Panc1 (cell line): ENCODE data around the gene RAPGEF3. TPM values are rescaled to one million over a fixed set of nuclear protein-coding genes. Genes with fewer than 3 reads are reported as not detected.

Experiments
- ATAC-seq: fragments of 200-7000 bp; cut with Tn5 transposase; 2 replicates; pipeline ENCODE4 v1.9.1; 2020; ENCODE audit warnings: mild to moderate bottlenecking, moderate library complexity
- BruUV-seq: library from RNA; stranded (reverse); fragments of 400-500 nt; replicated peaks from 2 replicates; lab custom pipeline; 2021; lab: Mats Ljungman, UMichigan
- CTCF ChIA-PET: fragments of 300-600 bp; sonication (Branson Sonifier 250); formaldehyde crosslinking; loops from one replicate; lab custom pipeline; 2022; ENCODE audit warnings: antibody characterized with exemption; lab: Charles Lee
- POLR2A ChIA-PET: fragments of 300-600 bp; sonication (Branson Sonifier 250); formaldehyde crosslinking; loops from one replicate; lab custom pipeline; 2022; ENCODE audit warnings: antibody characterized with exemption; lab: Charles Lee
- DNase-seq: peaks from one replicate; pipeline ENCODE4 v3.0.0-alpha.2; 2010; ENCODE audit warnings: low read depth, low spot score
- H3K27ac ChIP-seq: 2 replicates; pipeline ENCODE4 v1.5.1; 2011; ENCODE audit warnings: mild to moderate bottlenecking, low read length, inconsistent platforms
- H3K27me3 ChIP-seq: fragments of 200-500 bp; sonication (Bioruptor generic); 2 replicates; pipeline ENCODE4 v1.6.0; 2014; ENCODE audit warnings: low read length, inconsistent platforms; ENCODE audit not compliant: control insufficient read depth, insufficient read depth
- H3K36me3 ChIP-seq: fragments of 200-500 bp; sonication (Bioruptor generic); 2 replicates; pipeline ENCODE4 v1.5.1; 2014; ENCODE audit warnings: inconsistent platforms, mild to moderate bottlenecking, low read length, moderate library complexity; ENCODE audit not compliant: control insufficient read depth, insufficient read depth
- H3K4me1 ChIP-seq: 2 replicates; pipeline ENCODE4 v1.5.1; 2011; ENCODE audit warnings: inconsistent platforms, mild to moderate bottlenecking, low read length, moderate library complexity; ENCODE audit not compliant: control insufficient read depth, insufficient read depth
- H3K4me3 ChIP-seq, 2 experiments: 2 replicates each; pipeline ENCODE4 v1.5.1; 2011 to 2012; ENCODE audit warnings: low read depth in 2 of 2, low read length in 2 of 2, mild to moderate bottlenecking in 2 of 2, inconsistent platforms in 1 of 2, moderate library complexity in 1 of 2
- H3K9me3 ChIP-seq: fragments of 200-500 bp; sonication (Bioruptor generic); 2 replicates; pipeline ENCODE4 v1.5.1; 2014; ENCODE audit warnings: low read depth, mild to moderate bottlenecking, inconsistent platforms, low read length, moderate library complexity; ENCODE audit not compliant: control insufficient read depth, insufficient read depth
- CTCF ChIP-seq: fragments of 450-650 bp; IDR thresholded peaks from 2 replicates; pipeline ENCODE4 v1.5.1; 2017; ENCODE audit warnings: mild to moderate bottlenecking
- POLR2AphosphoS5 ChIP-seq: IDR thresholded peaks from 2 replicates; pipeline ENCODE4 v1.6.1; 2012; ENCODE audit warnings: mild to moderate bottlenecking, low read depth, low read length, moderate library complexity
- REST ChIP-seq, 2 experiments: IDR thresholded peaks; 2 replicates each; pipeline ENCODE4 v1.6.1; 2011 to 2012; ENCODE audit warnings: low read depth in 2 of 2, control low read depth in 1 of 2, low read length in 1 of 2, mild to moderate bottlenecking in 1 of 2, moderate library complexity in 1 of 2; ENCODE audit not compliant: insufficient read depth in 1 of 2
- SIN3A ChIP-seq: IDR thresholded peaks from 2 replicates; pipeline ENCODE4 v1.6.1; 2012; ENCODE audit warnings: low read depth, mild to moderate bottlenecking, low read length, moderate library complexity, borderline replicate concordance; ENCODE audit not compliant: insufficient read depth
- TCF7L2 ChIP-seq: IDR thresholded peaks from 2 replicates; pipeline ENCODE4 v1.6.1; 2011; ENCODE audit warnings: mild to moderate bottlenecking, low read depth, low read length, inconsistent platforms
- in situ Hi-C: cut with HindIII; loops from 2 replicates; pipeline ENCODE4 v1.10.0; 2016; ENCODE audit warnings: low sequenced_read_pairs, low pct_unique_long_range_greater_than_20kb
- intact Hi-C: fragments of 100-400 bp; cut with micrococcal nuclease; formaldehyde crosslinking; loops from one replicate; pipeline ENCODE4 v1.10.0; 2022; ENCODE audit not compliant: unreplicated experiment
- total RNA-seq: library from RNA; stranded (reverse); gene quantifications from one replicate; pipeline ENCODE4 v1.2.1, GENCODE V29; 2021; ENCODE audit not compliant: unreplicated experiment

Gene RAPGEF3
- total RNA-seq, 1 experiment from 2014 or later, result 5.8 TPM

GRCh38 chr12:47795814-47796411, 37.2 kb upstream of the RAPGEF3 start:
- H3K4me1 ChIP-seq, result peaks cover 4% of the 10 kb centered on the region; the same call in 1 of the 2 replicates
- H3K27me3 ChIP-seq, result no peaks in the 10 kb centered on the region
- in situ Hi-C loops (no loop called here), intact Hi-C loops (no loop called here)
- ATAC-seq, result no peak
- no peak overlapping the region for H3K27ac ChIP-seq
- CTCF ChIA-PET, result no interaction called here
- H3K4me3 ChIP-seq, result no peak overlapping the region
- peaks cover 4% of the 10 kb centered on the region; the same call in 1 of the 2 replicates for H3K36me3 ChIP-seq
- TF ChIP-seq TCF7L2 (no peak), POLR2AphosphoS5 (no peak), SIN3A (no peak), REST (IDR thresholded peaks at IDR 0.05; ENCODE audit: insufficient read depth in 1 of 2, low read depth in 2 of 2, low read length in 1 of 2) (no peak), CTCF (no peak)
- no peaks in the 10 kb centered on the region for H3K9me3 ChIP-seq
- BruUV-seq, result no TSS peak
- POLR2A ChIA-PET, result no interaction called here
- no peak for DNase-seq

GRCh38 chr12:47795121-47795813, 36.6 kb upstream of the RAPGEF3 start:
- ChIA-PET POLR2A (no interaction called here), CTCF (no interaction called here)
- in situ Hi-C loops, result no loop called here
- no peak overlapping the region for H3K27ac ChIP-seq
- no peaks in the 10 kb centered on the region for H3K27me3 ChIP-seq
- H3K4me3 ChIP-seq, result no peak overlapping the region
- TF ChIP-seq TCF7L2 (no peak), SIN3A (no peak), CTCF (no peak), REST (IDR thresholded peaks at IDR 0.05; ENCODE audit: insufficient read depth in 1 of 2, low read depth in 2 of 2, low read length in 1 of 2) (no peak), POLR2AphosphoS5 (no peak)
- peaks cover 2% of the 10 kb centered on the region; the same call in 1 of the 2 replicates for H3K4me1 ChIP-seq
- no peaks in the 10 kb centered on the region for H3K9me3 ChIP-seq
- no TSS peak for BruUV-seq
- intact Hi-C loops, result no loop called here
- DNase-seq, result no peak
- no peak for ATAC-seq
- H3K36me3 ChIP-seq, result peaks cover 4% of the 10 kb centered on the region; the same call in 1 of the 2 replicates
